CMK (cell line): ENCODE results near the gene ETS1.

Experiments used
- DNase-seq: peaks from one replicate; pipeline ENCODE4 v3.0.0-alpha.2; 2010; ENCODE audit warnings: low read depth

ETS1 gene

GRCh38 chr11:128593281-128593680 is 5.9 kb upstream of the ETS1 start:
- DNase-seq, result no peak

GRCh38 chr11:128592454-128592853 is 5.1 kb upstream of the ETS1 start:
- peak; percentile 43 for DNase-seq

- no peak for DNase-seq
Observed at GRCh38 chr11:128590587-128590986, 3.2 kb upstream of the ETS1 start.

GRCh38 chr11:128589998-128590397 is 2.6 kb upstream of the ETS1 start:
- no peak for DNase-seq

GRCh38 chr11:128588093-128588492 is 735 bp upstream of the ETS1 start:
- DNase-seq, result no peak

- no peak for DNase-seq
Observed at GRCh38 chr11:128586689-128587088, 669 bp downstream of the ETS1 start.

GRCh38 chr11:128585498-128586238 is 1.7 kb downstream of the ETS1 start:
- no peak for DNase-seq

GRCh38 chr11:128584253-128584652 is 3.1 kb downstream of the ETS1 start:
- DNase-seq, result no peak

GRCh38 chr11:128582496-128583366 is 4.6 kb downstream of the ETS1 start:
- no peak for DNase-seq

- no peak for DNase-seq
Observed at GRCh38 chr11:128581561-128582272, 5.6 kb downstream of the ETS1 start.

- no peak for DNase-seq
Observed at GRCh38 chr11:128580612-128581011, 6.7 kb downstream of the ETS1 start.

- no peak for DNase-seq
Observed at GRCh38 chr11:128579798-128580504, 7.4 kb downstream of the ETS1 start.

GRCh38 chr11:128576555-128576954 is 10.8 kb downstream of the ETS1 start:
- DNase-seq, result no peak

GRCh38 chr11:128575961-128576350 is 11.4 kb downstream of the ETS1 start:
- DNase-seq, result no peak

GRCh38 chr11:128575174-128575960 is 12.0 kb downstream of the ETS1 start:
- DNase-seq, result no peak

GRCh38 chr11:128574576-128575011 is 12.8 kb downstream of the ETS1 start:
- no peak for DNase-seq

GRCh38 chr11:128573638-128574037 is 13.7 kb downstream of the ETS1 start:
- DNase-seq, result no peak

- DNase-seq, result no peak
Observed at GRCh38 chr11:128572965-128573364, 14.4 kb downstream of the ETS1 start.

GRCh38 chr11:128570632-128571031 is 16.7 kb downstream of the ETS1 start:
- no peak for DNase-seq

GRCh38 chr11:128569291-128569690 is 18.1 kb downstream of the ETS1 start:
- no peak for DNase-seq

- DNase-seq, result no peak
Observed at GRCh38 chr11:128568166-128568778, 19.1 kb downstream of the ETS1 start.
